IMR-90 (cell line): ENCODE data around the gene ZNF296.

Experiments used
- MAZ ChIP-seq: IDR thresholded peaks from 2 replicates; pipeline ENCODE4 v1.6.1; 2012; ENCODE audit warnings: low read depth, mild to moderate bottlenecking, low read length, improper control_type of control experiment, moderate library complexity, borderline replicate concordance
- RFX5 ChIP-seq: IDR thresholded peaks from 2 replicates; pipeline ENCODE4 v1.8.0; 2012; ENCODE audit warnings: low read depth, mild to moderate bottlenecking, low read length, moderate library complexity
- TF ChIP-seq, protein P1 (sequence below): conservative IDR thresholded peaks from 2 replicates; pipeline ENCODE4 v1.5.1; 2012; ENCODE audit warnings: mild to moderate bottlenecking, low read depth, low read length, improper control_type of control experiment

DNA sequence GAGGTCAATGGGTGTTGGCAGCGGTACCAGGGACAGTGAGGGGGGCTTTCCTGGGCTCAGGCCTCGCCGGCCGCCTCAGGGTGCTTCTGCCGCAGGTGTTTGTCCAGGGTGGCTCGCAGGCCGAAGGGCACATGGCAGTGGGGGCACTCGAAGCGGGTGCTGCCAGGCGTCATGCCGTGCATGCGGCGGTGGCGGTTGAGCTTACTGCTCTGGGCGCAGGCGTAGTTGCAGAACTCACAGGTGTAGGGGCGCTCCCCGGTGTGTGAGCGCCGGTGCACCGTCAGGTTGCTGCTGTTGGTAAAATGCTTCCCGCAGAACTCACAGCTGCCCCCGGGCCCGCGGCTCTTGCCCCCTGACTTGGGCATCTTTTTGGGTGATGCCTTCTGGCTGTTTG, 4.7 kb downstream of the ZNF296 start:
- TF ChIP-seq, protein P1, sequence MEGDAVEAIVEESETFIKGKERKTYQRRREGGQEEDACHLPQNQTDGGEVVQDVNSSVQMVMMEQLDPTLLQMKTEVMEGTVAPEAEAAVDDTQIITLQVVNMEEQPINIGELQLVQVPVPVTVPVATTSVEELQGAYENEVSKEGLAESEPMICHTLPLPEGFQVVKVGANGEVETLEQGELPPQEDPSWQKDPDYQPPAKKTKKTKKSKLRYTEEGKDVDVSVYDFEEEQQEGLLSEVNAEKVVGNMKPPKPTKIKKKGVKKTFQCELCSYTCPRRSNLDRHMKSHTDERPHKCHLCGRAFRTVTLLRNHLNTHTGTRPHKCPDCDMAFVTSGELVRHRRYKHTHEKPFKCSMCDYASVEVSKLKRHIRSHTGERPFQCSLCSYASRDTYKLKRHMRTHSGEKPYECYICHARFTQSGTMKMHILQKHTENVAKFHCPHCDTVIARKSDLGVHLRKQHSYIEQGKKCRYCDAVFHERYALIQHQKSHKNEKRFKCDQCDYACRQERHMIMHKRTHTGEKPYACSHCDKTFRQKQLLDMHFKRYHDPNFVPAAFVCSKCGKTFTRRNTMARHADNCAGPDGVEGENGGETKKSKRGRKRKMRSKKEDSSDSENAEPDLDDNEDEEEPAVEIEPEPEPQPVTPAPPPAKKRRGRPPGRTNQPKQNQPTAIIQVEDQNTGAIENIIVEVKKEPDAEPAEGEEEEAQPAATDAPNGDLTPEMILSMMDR = no peak
- TF ChIP-seq MAZ (no peak), RFX5 (no peak)
